HepG2 (cell line): ENCODE data around the gene CHKB. TPM values are rescaled to one million over a fixed set of nuclear protein-coding genes. Genes with fewer than 3 reads are reported as not detected.

Experiments used
- ATAC-seq: fragments of 200-7000 bp; cut with Tn5 transposase; 3 replicates; pipeline ENCODE4 v1.9.1; 2020; ENCODE audit warnings: mild to moderate bottlenecking, moderate library complexity
- BruUV-seq: library from RNA; stranded (reverse); fragments of 400-500 nt; replicated peaks from 2 replicates; lab custom pipeline; 2021; lab: Mats Ljungman, UMichigan
- CTCF ChIA-PET: fragments of 300-600 bp; formaldehyde crosslinking; extraction: SDS; loops from one replicate; lab custom pipeline; 2021; ENCODE audit warnings: low total read pairs, inconsistent platforms, low intra/inter-chr PET ratio; lab: Yijun Ruan, JAX
- POLR2A ChIA-PET: fragments of 350-600 bp; sonication (Branson Sonifier 250); formaldehyde crosslinking; loops from one replicate; lab custom pipeline; 2020; ENCODE audit warnings: antibody characterized with exemption, inconsistent platforms; lab: Yijun Ruan, JAX
- DNase-seq: peaks from one replicate; pipeline ENCODE4 v3.0.0-alpha.2; 2015; ENCODE audit warnings: low spot score
- FAIRE-seq: peaks from 3 replicates; lab custom pipeline; 2011; peaks lifted over from hg19 to GRCh38; lab: Jason Lieb, UNC
- H2AFZ ChIP-seq: one replicate; pipeline ENCODE4 v1.6.1; 2011; ENCODE audit warnings: low read length, inconsistent platforms
- H3K27ac ChIP-seq: fragments of 300-600 bp; 3 replicates; pipeline ENCODE4 v1.8.0; 2011; ENCODE audit warnings: mixed run types, mild to moderate bottlenecking, mixed read lengths, low read length, inconsistent platforms; ENCODE audit not compliant: insufficient read depth; ENCODE audit errors: extremely low read length
- H3K27me3 ChIP-seq, 2 experiments: fragments of 200-600 bp in 1 of 2; 2 replicates in 1 of 2; 3 replicates in 1 of 2; pipeline versions ENCODE4 v1.6.0 to v1.8.0; 2011; ENCODE audit warnings: low read length in 2 of 2, mild to moderate bottlenecking in 2 of 2, moderate library complexity in 2 of 2, inconsistent platforms in 1 of 2; ENCODE audit not compliant: insufficient read depth in 2 of 2, control insufficient read depth in 1 of 2
- H3K36me3 ChIP-seq, 2 experiments: fragments of 200-600 bp in 1 of 2; replicated peaks in 1 of 2; 2 replicates in 1 of 2; 3 replicates in 1 of 2; pipeline versions ENCODE4 v1.5.1 to v1.8.0; 2011; ENCODE audit warnings: low read length in 2 of 2, inconsistent platforms in 1 of 2; ENCODE audit not compliant: insufficient read depth in 2 of 2, control insufficient read depth in 1 of 2
- H3K4me1 ChIP-seq: 2 replicates; pipeline ENCODE4 v1.5.1; 2012; ENCODE audit warnings: low read length, inconsistent platforms; ENCODE audit not compliant: insufficient read depth
- H3K4me2 ChIP-seq: 2 replicates; pipeline ENCODE4 v1.6.0; 2011; ENCODE audit warnings: low read depth, low read length, inconsistent platforms
- H3K4me3 ChIP-seq, 3 experiments: fragments of 200-600 bp in 1 of 3; sonication (generic), shearing (Covaris generic) in 1 of 3; replicated peaks in 1 of 3; 2 replicates each; pipeline ENCODE4 v1.5.1; 2011 to 2016; ENCODE audit warnings: low read length in 3 of 3, inconsistent platforms in 2 of 3, low read depth in 2 of 3, mild to moderate bottlenecking in 2 of 3, control low read depth in 1 of 3, mixed read lengths in 1 of 3; ENCODE audit not compliant: insufficient read depth in 1 of 3
- H3K79me2 ChIP-seq: one replicate; pipeline ENCODE4 v1.6.1; 2011; ENCODE audit warnings: low read length, inconsistent platforms; ENCODE audit not compliant: insufficient read depth
- H3K9ac ChIP-seq: 2 replicates; pipeline ENCODE4 v1.6.0; 2011; ENCODE audit warnings: mild to moderate bottlenecking, low read depth, low read length, inconsistent platforms; ENCODE audit not compliant: insufficient read depth
- H3K9me3 ChIP-seq: 2 replicates; pipeline ENCODE4 v1.5.1; 2012; ENCODE audit warnings: mild to moderate bottlenecking, low read length
- H4K20me1 ChIP-seq: 2 replicates; pipeline ENCODE4 v1.6.0; 2011; ENCODE audit warnings: inconsistent platforms, mild to moderate bottlenecking, low read length, moderate library complexity; ENCODE audit not compliant: insufficient read depth
- REL ChIP-seq: sonication (generic); formaldehyde crosslinking; conservative IDR thresholded peaks from 2 replicates; pipeline ENCODE4 v1.8.0; 2022; ENCODE audit warnings: mild to moderate bottlenecking, missing genetic modification reagents, moderate library complexity
- ZNF256 ChIP-seq: sonication (generic); formaldehyde crosslinking; conservative IDR thresholded peaks from 2 replicates; pipeline ENCODE4 v1.4.0; 2020; ENCODE audit warnings: missing genetic modification reagents
- ZNF44 ChIP-seq: sonication (generic); formaldehyde crosslinking; IDR thresholded peaks from 2 replicates; pipeline ENCODE4 v1.5.1; 2020; ENCODE audit warnings: mild to moderate bottlenecking, missing genetic modification reagents
- ZNF496 ChIP-seq: sonication (generic); formaldehyde crosslinking; IDR thresholded peaks from 2 replicates; pipeline ENCODE4 v1.8.1; 2023; ENCODE audit warnings: mild to moderate bottlenecking, moderate library complexity, missing genetic modification reagents; ENCODE audit not compliant: insufficient replicate concordance
- WGBS: methylation state at CpG from one replicate; pipeline ENCODE4 v1.1.6; 2017; ENCODE audit warnings: low lambda C conversion rate; 5-methylcytosine and 5-hydroxymethylcytosine counted together
- in situ Hi-C: cut with HindIII; loops from 2 replicates; pipeline ENCODE4 v1.10.0; 2017; ENCODE audit warnings: low pct_unique_long_range_greater_than_20kb; ENCODE audit not compliant: extremely low pct_ligation_motif_present
- intact Hi-C: fragments of 100-400 bp; cut with micrococcal nuclease; formaldehyde crosslinking; loops from one replicate; pipeline ENCODE4 v1.10.0; 2022; ENCODE audit not compliant: unreplicated experiment
- polyA plus RNA-seq, 8 experiments: library from polyadenylated mRNA; depleted of rRNA in 3 of 8; stranded (reverse) in 7 of 8; unstranded in 1 of 8; fragments of >200 nt; fragmentation: Illumina TruSeq in 4 of 8; extraction: Trizol in 4 of 8; gene quantifications; 2 replicates each; pipeline versions ENCODE4 v1.2.1 to v1.2.3, GENCODE V29; 2011 to 2016; ENCODE audit warnings: low read depth in 4 of 8, missing spikeins in 1 of 8, mixed read lengths in 1 of 8; ENCODE audit not compliant: insufficient read depth in 1 of 8
- total RNA-seq, 5 experiments: library from RNA; depleted of rRNA; stranded (reverse); fragments of >200 nt; fragmentation: Illumina TruSeq; extraction: Trizol; gene quantifications; 2 replicates each; pipeline ENCODE4 v1.2.3, GENCODE V29; 2016; ENCODE audit warnings: low read depth in 1 of 5
- TF ChIP-seq, protein P1 (sequence below): sonication (generic); formaldehyde crosslinking; IDR thresholded peaks from 2 replicates; pipeline ENCODE4 v1.4.0; 2020; ENCODE audit warnings: mild to moderate bottlenecking, missing genetic modification reagents, borderline replicate concordance
- TF ChIP-seq, protein P2 (sequence below): sonication (generic); formaldehyde crosslinking; IDR thresholded peaks from 2 replicates; pipeline ENCODE4 v1.8.1; 2023; ENCODE audit warnings: mild to moderate bottlenecking, moderate library complexity, missing genetic modification reagents
- TF ChIP-seq, protein P3 (sequence below): sonication (generic); formaldehyde crosslinking; IDR thresholded peaks from 2 replicates; pipeline ENCODE4 v1.5.1; 2020; ENCODE audit warnings: missing genetic modification reagents, mild to moderate bottlenecking, borderline replicate concordance
- TF ChIP-seq, protein P4 (sequence below): sonication (generic); formaldehyde crosslinking; IDR thresholded peaks from 2 replicates; pipeline ENCODE4 v1.5.0; 2020; ENCODE audit warnings: missing genetic modification reagents

Gene CHKB
- total and polyA plus RNA-seq, 2 of the 13 experiments (the other 11 are each of a cell fraction or from before 2014, with no cell fraction given) = 24.5 to 42.7 TPM

DNA sequence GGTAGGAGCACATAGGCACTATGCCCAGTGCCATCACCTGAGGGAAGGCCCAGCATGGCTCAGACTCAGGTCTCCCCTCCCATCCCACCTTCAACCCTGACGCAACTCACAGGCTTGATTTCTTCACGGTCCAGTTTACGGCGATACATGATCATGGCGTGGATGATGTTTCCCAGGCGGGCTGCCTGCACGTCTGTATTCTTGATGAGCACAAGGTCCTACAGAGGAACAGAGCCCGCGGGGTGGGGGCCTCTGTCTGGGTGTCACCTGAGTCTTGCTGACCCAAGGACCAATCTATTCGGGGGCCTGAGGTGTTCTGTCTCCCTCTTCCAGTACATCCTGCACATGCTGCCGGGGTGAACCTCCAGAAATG, 8.3 kb downstream of the CHKB start:
- H3K27ac ChIP-seq = no peak overlapping the region
- H3K9me3 ChIP-seq = no peaks in the 10 kb centered on the region
- H3K79me2 ChIP-seq = no peaks in the 10 kb centered on the region
- peaks cover 4 to 5% of the 10 kb centered on the region in 2 experiments; a peak in 2 of 5 replicates for H3K36me3 ChIP-seq
- no TSS peak for BruUV-seq
- H3K4me1 ChIP-seq = peaks cover 12% of the 10 kb centered on the region
- H3K27me3 ChIP-seq = no peaks in the 10 kb centered on the region
- 93% methylated on average over 10 of the region's 11 CpGs for WGBS
- no peak overlapping the region for H3K4me2 ChIP-seq
- intact Hi-C loops (no loop called here), in situ Hi-C loops (no loop called here)
- no peak overlapping the region for H2AFZ ChIP-seq
- no peak overlapping the region for H3K4me3 ChIP-seq
- H3K9ac ChIP-seq = no peak overlapping the region
- POLR2A ChIA-PET = no interaction called here
- CTCF ChIA-PET = interaction anchor here (3.7 kb wide), 1 partner anchor 46 kb away, joined by 37 read pairs; no protein-coding TSS in a partner anchor
- ATAC-seq (no peak), FAIRE-seq (no peak), DNase-seq (no peak)
- TF ChIP-seq ZNF44 (CRISPR knock-in tag) = no peak
- TF ChIP-seq, protein P1, sequence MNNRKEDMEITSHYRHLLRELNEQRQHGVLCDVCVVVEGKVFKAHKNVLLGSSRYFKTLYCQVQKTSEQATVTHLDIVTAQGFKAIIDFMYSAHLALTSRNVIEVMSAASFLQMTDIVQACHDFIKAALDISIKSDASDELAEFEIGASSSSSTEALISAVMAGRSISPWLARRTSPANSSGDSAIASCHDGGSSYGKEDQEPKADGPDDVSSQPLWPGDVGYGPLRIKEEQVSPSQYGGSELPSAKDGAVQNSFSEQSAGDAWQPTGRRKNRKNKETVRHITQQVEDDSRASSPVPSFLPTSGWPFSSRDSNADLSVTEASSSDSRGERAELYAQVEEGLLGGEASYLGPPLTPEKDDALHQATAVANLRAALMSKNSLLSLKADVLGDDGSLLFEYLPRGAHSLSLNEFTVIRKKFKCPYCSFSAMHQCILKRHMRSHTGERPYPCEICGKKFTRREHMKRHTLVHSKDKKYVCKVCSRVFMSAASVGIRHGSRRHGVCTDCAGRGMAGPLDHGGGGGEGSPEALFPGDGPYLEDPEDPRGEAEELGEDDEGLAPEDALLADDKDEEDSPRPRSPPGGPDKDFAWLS (CRISPR knock-in tag) = no peak
- TF ChIP-seq, protein P2, sequence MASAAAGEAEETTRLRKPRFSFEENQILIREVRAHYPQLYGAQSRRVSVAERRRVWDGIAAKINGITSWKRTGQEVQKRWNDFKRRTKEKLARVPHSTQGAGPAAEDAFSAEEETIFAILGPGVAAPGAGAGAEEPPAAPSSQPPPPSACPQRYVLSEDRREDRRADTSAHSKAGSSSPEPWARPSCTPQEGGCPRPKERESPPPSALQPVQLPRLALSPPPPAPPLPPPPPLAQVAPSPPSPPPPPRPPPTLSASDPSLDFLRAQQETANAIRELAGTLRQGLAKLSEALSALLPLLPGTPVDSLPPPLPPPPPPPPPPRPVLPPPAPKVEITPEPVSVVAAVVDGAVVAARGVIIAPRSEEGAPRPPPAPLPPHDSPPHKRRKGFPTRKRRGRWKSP (CRISPR knock-in tag) = no peak
- TF ChIP-seq ZNF256 (CRISPR knock-in tag) = no peak
- TF ChIP-seq ZNF496 = no peak
- TF ChIP-seq, protein P3, sequence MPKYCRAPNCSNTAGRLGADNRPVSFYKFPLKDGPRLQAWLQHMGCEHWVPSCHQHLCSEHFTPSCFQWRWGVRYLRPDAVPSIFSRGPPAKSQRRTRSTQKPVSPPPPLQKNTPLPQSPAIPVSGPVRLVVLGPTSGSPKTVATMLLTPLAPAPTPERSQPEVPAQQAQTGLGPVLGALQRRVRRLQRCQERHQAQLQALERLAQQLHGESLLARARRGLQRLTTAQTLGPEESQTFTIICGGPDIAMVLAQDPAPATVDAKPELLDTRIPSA (CRISPR knock-in tag) = no peak
- no peak for TF ChIP-seq REL (CRISPR knock-in tag)
- TF ChIP-seq, protein P4, sequence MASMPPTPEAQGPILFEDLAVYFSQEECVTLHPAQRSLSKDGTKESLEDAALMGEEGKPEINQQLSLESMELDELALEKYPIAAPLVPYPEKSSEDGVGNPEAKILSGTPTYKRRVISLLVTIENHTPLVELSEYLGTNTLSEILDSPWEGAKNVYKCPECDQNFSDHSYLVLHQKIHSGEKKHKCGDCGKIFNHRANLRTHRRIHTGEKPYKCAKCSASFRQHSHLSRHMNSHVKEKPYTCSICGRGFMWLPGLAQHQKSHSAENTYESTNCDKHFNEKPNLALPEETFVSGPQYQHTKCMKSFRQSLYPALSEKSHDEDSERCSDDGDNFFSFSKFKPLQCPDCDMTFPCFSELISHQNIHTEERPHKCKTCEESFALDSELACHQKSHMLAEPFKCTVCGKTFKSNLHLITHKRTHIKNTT (CRISPR knock-in tag) = no peak
- no peaks in the 10 kb centered on the region for H4K20me1 ChIP-seq
